HG03432 (cell line): ENCODE measurements around the gene TAF7L.

Experiments used
- ATAC-seq: cut with Tn5 transposase; IDR thresholded peaks from one replicate; pipeline ENCODE4 v1.9.1; 2021; ENCODE audit warnings: mild to moderate bottlenecking, moderate library complexity; ENCODE audit not compliant: unreplicated experiment

The TAF7L gene

DNA sequence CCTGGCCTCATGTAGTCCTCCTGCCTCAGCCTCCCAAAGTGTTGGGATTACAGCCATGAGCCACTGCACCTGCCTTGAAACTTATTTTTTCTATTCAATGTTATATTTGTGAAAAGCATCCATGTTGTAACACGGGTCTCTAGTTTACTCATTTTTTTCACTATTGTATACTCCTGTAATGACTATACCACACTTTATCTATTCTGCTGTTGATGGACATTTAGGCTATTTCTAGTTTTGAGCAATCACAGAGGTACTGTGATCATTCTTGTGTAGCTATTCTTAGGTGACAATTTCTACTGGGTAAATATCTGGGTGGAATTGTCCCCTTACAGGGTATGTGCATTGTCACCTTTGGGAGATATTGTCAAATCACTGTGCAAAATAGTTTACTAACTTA lies 67.9 kb downstream of the TAF7L start:
- ATAC-seq = peak; percentile 62

- ATAC-seq = no peak
Measured at GRCh38 chrX:101220662-101221260, 70.4 kb downstream of the TAF7L start.

DNA sequence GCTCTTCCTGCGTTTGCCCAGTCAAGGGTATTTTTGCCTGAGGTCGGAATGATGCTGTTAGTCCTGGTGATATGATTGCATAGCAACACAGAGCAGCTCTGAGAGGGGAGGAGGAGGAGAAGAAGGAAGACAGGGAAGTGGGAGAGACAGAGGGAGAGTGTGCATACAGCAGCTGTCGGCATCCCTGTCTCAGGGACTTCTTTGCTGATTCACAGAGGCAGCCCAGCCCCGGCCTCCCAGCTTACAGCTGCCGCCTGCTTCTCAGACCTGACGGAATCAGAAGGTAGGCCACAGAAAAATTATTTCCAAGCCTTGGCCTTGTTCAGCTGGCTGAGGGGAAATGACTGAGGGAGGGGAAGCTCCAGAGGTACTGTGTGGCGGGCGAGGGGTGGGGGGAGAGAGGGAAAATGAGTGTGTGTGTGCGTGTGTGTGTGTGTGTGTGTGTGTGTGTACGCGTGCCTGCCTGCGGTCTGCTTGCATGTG lies 71.2 kb downstream of the TAF7L start:
- no peak for ATAC-seq

- ATAC-seq = no peak
Measured at GRCh38 chrX:101219116-101219863, 71.8 kb downstream of the TAF7L start, which contains the start of gene DRP2. Gene DRP2, plus strand, starts transcription at chrX:101219786. Its CDS starts 11,862 bp downstream, at chrX:101231648.
